Stimulated activated naive CD8-positive, alpha-beta T cell treated with anti-CD3 and anti-CD28 coated beads, Interleukin-15, Interleukin-2, amounts not matched to agents 100 ng/mL and 50 ng/mL, for 24 hours (primary cell): Measurements from ENCODE around the gene INIP.

Experiments
- H3K27ac Mint-ChIP-seq: one replicate; pipeline ENCODE4 v1.8.0; 2021; ENCODE audit warnings: mild to moderate bottlenecking, mixed read lengths
- H3K27me3 Mint-ChIP-seq: one replicate; pipeline ENCODE4 v1.8.0; 2021; ENCODE audit warnings: mixed read lengths
- H3K36me3 Mint-ChIP-seq: one replicate; pipeline ENCODE4 v1.8.0; 2021; ENCODE audit warnings: low read depth, mixed read lengths
- H3K4me1 Mint-ChIP-seq: one replicate; pipeline ENCODE4 v1.8.0; 2021; ENCODE audit warnings: low read depth, mixed read lengths
- H3K4me3 Mint-ChIP-seq: one replicate; pipeline ENCODE4 v1.8.0; 2021; ENCODE audit warnings: mild to moderate bottlenecking, mixed read lengths
- H3K9me3 Mint-ChIP-seq: one replicate; pipeline ENCODE4 v1.8.0; 2021; ENCODE audit warnings: mixed read lengths

Gene INIP

DNA sequence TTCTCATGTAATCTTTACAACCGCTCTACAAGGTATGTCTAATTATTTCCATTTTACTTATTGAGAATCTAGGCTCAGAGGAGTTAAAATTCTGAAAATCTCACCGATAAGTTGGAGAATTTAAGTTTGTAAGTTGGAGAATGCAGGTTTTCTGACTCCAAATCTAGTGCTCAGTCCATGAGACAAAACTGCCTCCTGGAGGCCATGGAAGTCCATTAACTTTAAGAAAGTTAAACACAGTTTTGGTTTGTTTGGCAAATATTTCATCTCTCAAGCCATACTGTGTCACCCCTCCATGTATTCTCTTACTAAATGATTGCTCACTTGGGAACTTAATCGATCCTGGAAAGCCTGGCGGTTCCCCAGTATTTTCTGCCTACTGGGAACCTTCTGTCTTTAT is 52.6 kb downstream of the INIP start:
- H3K4me1 Mint-ChIP-seq: no peaks in the 10 kb centered on the region
- no peaks in the 10 kb centered on the region for H3K27me3 Mint-ChIP-seq
- no peak overlapping the region for H3K4me3 Mint-ChIP-seq
- no peaks in the 10 kb centered on the region for H3K9me3 Mint-ChIP-seq
- H3K27ac Mint-ChIP-seq: no peak overlapping the region
- H3K36me3 Mint-ChIP-seq: no peaks in the 10 kb centered on the region

DNA sequence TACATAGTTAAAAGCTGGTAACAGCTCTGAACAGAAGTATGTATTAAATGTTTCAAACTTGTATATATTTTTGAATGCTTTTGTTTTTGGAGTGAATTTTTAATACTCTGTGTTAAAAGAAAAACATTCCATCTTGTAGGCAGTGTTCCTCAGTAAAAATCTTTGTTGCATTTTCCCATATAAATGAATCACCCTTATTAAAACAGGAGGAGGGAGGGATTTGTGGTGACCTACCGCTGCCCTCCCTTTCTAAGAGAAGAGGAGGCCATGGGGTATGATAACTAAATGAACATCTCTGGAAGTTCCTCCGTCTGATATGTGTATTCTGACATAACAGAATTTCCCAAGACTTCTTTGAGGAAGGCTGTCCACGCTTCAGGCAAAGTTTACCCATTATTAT is 53.4 kb downstream of the INIP start:
- no peak overlapping the region for H3K4me3 Mint-ChIP-seq
- H3K4me1 Mint-ChIP-seq: no peaks in the 10 kb centered on the region
- H3K27ac Mint-ChIP-seq: no peak overlapping the region
- peaks cover under 1% of the 10 kb centered on the region for H3K36me3 Mint-ChIP-seq
- no peaks in the 10 kb centered on the region for H3K27me3 Mint-ChIP-seq
- H3K9me3 Mint-ChIP-seq: no peaks in the 10 kb centered on the region

DNA sequence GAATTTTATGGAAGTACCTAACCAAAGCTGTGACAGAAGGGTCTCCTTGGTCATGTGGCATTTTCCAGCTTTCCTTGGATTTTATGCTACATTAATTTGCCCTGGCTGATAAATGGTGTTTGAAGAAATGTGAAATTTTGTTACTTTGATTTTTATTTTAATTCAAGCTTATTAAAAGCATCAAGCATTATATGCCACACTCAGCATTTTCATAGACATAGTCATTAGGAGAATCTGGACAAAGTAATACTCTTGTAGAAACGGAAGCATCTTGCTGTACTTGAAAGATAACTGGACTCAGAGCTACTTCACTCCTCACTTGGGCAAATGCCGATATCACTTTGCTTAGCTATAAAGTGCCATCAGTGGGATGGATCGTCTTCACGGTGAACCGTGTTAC is 54.2 kb downstream of the INIP start:
- no peaks in the 10 kb centered on the region for H3K27me3 Mint-ChIP-seq
- H3K27ac Mint-ChIP-seq: no peak overlapping the region
- H3K36me3 Mint-ChIP-seq: peaks cover 7% of the 10 kb centered on the region
- H3K9me3 Mint-ChIP-seq: no peaks in the 10 kb centered on the region
- no peaks in the 10 kb centered on the region for H3K4me1 Mint-ChIP-seq
- H3K4me3 Mint-ChIP-seq: no peak overlapping the region

DNA sequence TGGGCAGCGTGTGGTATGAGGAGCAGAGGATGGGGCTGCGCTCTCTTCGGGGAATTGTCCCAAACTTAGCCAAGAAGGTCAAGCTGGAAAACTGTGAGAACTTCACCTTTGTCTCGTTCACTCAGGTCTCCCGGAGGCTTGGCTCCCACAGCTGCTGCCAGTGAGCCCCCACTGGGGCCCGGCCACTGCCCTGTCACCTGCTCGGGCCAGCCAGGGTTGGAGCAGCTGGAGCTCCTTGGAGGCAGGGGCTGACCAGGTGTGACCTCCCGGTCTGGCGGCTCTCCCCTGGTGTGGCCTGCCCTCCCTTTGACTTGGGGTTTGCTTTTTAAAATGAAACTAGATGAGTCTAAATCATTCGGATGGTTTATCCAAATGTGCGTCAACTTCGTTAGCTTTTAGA is 58.0 kb downstream of the INIP start:
- H3K27me3 Mint-ChIP-seq: no peaks in the 10 kb centered on the region
- H3K4me3 Mint-ChIP-seq: no peak overlapping the region
- no peak overlapping the region for H3K27ac Mint-ChIP-seq
- H3K4me1 Mint-ChIP-seq: no peaks in the 10 kb centered on the region
- H3K36me3 Mint-ChIP-seq: peaks cover 7% of the 10 kb centered on the region
- no peaks in the 10 kb centered on the region for H3K9me3 Mint-ChIP-seq

DNA sequence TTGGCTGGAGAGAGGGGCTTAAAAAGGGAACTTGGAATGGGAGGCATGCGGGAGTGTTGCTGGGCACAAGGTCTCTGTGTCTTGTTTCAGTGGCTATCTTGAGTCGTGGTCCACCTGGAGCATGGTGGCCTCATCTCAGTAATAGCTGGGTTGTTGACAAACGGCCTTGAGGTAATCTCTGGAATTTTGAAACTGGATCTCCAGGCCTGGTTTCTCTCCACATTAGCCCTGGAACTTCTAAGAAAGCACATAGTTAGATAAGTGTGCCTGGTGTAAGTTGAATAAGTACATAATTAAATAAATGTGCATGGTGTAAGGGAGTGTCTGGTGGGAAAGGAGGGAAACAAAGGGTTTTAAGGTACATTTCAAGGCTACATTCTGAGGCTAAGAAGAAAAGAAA is 62.2 kb downstream of the INIP start:
- Mint-ChIP-seq H3K27me3 (no peaks in the 10 kb centered on the region), H3K4me3 (no peak overlapping the region), H3K9me3 (peaks cover under 1% of the 10 kb centered on the region), H3K36me3 (peaks cover 7% of the 10 kb centered on the region), H3K27ac (no peak overlapping the region), H3K4me1 (no peaks in the 10 kb centered on the region)

DNA sequence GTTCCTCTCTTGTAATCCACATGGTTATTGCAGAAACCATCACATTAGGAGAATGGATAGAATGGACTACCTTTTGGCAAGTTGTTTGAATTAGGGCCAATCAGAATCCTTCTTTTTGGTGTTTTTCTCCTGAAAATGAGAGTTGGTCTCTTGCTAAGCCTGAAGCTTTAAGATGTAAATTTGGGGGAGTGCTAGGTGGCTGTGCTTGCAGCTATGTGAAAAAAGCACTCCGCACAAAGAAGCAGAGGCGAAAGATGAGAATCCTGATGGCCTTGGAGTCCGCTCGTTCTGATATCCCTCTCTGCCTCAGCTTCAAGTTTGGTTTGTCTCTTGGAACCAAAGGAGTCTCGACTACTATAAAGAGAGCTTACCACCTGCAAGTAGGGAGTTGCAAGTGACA is 63.6 kb downstream of the INIP start:
- Mint-ChIP-seq H3K27me3 (no peaks in the 10 kb centered on the region), H3K4me1 (no peaks in the 10 kb centered on the region)

DNA sequence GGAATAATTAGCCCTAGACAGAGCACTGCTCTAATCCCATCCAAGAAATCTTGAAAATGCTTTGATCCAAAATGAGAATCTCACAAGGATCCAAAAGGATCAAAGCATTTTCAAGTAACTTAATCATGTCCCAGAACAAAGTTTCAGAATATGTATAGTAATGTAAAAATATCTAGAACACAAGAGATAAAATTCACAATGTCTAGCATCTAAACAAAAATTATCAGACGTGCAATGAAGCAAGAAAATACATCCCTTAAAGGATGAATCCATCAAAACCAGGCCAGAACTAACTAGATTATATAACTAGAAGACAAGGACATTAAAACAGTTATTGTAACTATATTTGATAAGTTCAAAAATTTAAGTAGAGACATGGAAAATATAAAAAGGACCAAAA is 69.3 kb downstream of the INIP start:
- Mint-ChIP-seq H3K4me1 (no peaks in the 10 kb centered on the region), H3K36me3 (peaks cover 35% of the 10 kb centered on the region), H3K4me3 (no peak overlapping the region), H3K9me3 (peaks cover 35% of the 10 kb centered on the region), H3K27me3 (no peaks in the 10 kb centered on the region), H3K27ac (no peak overlapping the region)

More for the DNA sequence above, 63.6 kb downstream of the INIP start:
- no peak overlapping the region for H3K27ac Mint-ChIP-seq
- H3K9me3 Mint-ChIP-seq: peaks cover 12% of the 10 kb centered on the region
- no peak overlapping the region for H3K4me3 Mint-ChIP-seq
- peaks cover 8% of the 10 kb centered on the region for H3K36me3 Mint-ChIP-seq

DNA sequence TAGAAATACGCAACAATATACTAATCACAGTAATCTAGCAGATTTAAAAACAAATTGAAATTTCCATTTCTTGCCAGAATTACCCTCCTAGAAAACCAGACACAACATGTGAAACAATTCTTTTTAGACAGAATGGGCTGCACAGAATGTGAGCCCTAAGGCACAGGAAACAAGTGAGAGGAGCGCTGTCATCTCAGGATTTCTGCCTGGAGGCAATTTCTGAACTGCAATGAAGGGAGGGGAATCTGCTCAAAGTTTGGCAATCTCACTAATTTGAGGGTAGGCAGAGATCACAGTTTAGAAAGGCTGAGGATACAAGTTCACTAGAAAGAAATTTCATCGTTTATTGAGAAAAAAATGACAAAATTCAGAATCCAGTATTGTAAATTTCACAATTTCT is 70.3 kb downstream of the INIP start:
- Mint-ChIP-seq H3K4me3 (no peak overlapping the region), H3K9me3 (peaks cover 38% of the 10 kb centered on the region), H3K4me1 (no peaks in the 10 kb centered on the region), H3K36me3 (peaks cover 38% of the 10 kb centered on the region), H3K27me3 (no peaks in the 10 kb centered on the region), H3K27ac (no peak overlapping the region)

DNA sequence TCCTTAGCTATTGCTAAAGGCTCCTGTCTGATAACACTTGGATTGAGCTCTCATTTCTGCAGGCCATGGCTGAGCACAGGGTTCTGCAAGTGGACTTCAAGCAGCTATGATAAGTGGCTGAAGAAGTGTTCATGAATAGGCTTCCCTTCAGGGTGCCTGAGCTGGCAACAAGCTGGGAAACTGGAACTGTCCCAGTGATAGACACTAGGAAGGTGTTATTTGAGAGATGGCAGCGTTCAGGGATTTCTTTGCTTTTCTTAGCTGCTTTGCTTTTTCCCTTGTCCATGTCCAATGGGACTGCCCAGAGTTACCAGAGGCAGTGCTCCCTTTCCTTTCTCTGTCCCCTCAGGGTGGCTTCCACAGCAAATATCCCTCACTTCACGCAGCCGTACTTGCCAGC is 75.8 kb downstream of the INIP start:
- no peak overlapping the region for H3K4me3 Mint-ChIP-seq
- H3K36me3 Mint-ChIP-seq: peaks cover 37% of the 10 kb centered on the region
- H3K9me3 Mint-ChIP-seq: peaks cover 34% of the 10 kb centered on the region
- H3K27ac Mint-ChIP-seq: no peak overlapping the region
- no peaks in the 10 kb centered on the region for H3K4me1 Mint-ChIP-seq
- no peaks in the 10 kb centered on the region for H3K27me3 Mint-ChIP-seq

DNA sequence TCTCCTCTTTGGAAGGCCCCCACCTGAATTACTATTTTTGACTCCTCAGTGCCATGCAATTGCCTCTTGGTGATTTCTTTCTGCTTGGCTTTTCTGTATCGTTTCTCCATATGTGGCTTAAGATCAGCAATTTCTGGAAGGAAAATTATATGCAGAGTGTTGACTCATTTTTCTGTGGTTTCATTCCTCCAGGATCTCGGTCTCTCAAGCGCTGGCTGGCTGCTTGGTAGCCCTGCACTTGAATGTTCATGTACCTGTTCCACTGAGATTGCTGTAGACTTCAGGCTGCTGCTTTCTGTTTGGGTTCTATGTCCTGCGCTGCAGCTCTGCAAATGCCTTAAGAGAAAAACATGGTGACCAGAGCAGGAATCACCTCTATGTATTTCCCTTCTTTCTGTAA is 77.6 kb downstream of the INIP start:
- H3K4me3 Mint-ChIP-seq: no peak overlapping the region
- H3K27ac Mint-ChIP-seq: no peak overlapping the region
- peaks cover 22% of the 10 kb centered on the region for H3K36me3 Mint-ChIP-seq
- peaks cover 26% of the 10 kb centered on the region for H3K9me3 Mint-ChIP-seq
- no peaks in the 10 kb centered on the region for H3K4me1 Mint-ChIP-seq
- H3K27me3 Mint-ChIP-seq: no peaks in the 10 kb centered on the region
